HL-60 (cell line): ENCODE results near the gene CFC1.
"Not testable (repeated sequence)": the region's sequence is repeated elsewhere in the genome, so short reads cannot be mapped to it uniquely, and the experiment has no call there.

Source experiments
- CTCF ChIP-seq: IDR thresholded peaks from one replicate; pipeline ENCODE4 v1.5.1; 2011; ENCODE audit warnings: low read length, control low read depth, inconsistent platforms; ENCODE audit not compliant: insufficient read depth
- POLR2AphosphoS5 ChIP-seq: IDR thresholded peaks from 2 replicates; pipeline ENCODE4 v1.6.1; 2012; ENCODE audit warnings: low read depth
- SPI1 ChIP-seq: IDR thresholded peaks from 2 replicates; pipeline ENCODE4 v1.6.1; 2012; ENCODE audit warnings: low read depth, mild to moderate bottlenecking, borderline replicate concordance

- not testable (repeated sequence) for TF ChIP-seq SPI1, POLR2AphosphoS5, CTCF
Observed at GRCh38 chr2:130542789-130543188, 56.6 kb downstream of the CFC1 start.
